HEK293 (cell line): ENCODE results near the gene SDHAF1.

ENCODE experiments used
- KLF10 ChIP-seq: fragments of 450-650 bp; IDR thresholded peaks from 2 replicates; pipeline ENCODE4 v1.5.1; 2018; ENCODE audit warnings: missing biosample characterization, mild to moderate bottlenecking, missing genetic modification characterization
- KLF8 ChIP-seq: fragments of 450-650 bp; formaldehyde crosslinking; IDR thresholded peaks from 2 replicates; pipeline ENCODE4 v1.5.1; 2016; ENCODE audit warnings: missing biosample characterization, missing genetic modification characterization
- PATZ1 ChIP-seq: fragments of 450-650 bp; formaldehyde crosslinking; IDR thresholded peaks from 2 replicates; pipeline ENCODE4 v1.5.1; 2016; ENCODE audit warnings: missing biosample characterization, missing genetic modification characterization
- ZNF623 ChIP-seq: fragments of 450-650 bp; formaldehyde crosslinking; IDR thresholded peaks from 2 replicates; pipeline ENCODE4 v1.5.1; 2016; ENCODE audit warnings: missing biosample characterization, missing genetic modification characterization
- ZXDB ChIP-seq: fragments of 450-650 bp; formaldehyde crosslinking; IDR thresholded peaks from 2 replicates; pipeline ENCODE4 v1.5.1; 2016; ENCODE audit warnings: missing biosample characterization, missing genetic modification characterization

DNA sequence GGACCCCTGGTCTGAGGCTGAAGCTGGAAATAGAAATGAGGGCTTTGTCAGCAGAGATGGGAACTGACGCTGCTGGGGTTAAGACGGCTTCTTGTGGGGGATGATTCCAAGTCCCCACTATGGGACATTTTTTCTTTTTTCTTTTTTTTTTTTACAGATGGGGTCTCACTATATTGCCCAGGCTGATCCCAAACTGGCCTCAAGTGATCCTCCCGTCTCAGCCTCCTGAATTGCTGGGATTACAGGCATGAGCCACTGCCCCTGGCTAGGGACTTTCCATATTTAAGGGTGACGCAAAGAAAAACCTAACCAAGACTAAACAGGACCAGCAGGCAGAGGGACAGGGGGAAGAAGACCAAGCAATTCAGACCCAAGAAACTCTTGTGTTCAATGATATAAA, 48.8 kb upstream of the SDHAF1 start:
- TF ChIP-seq ZNF623 (tag by site-specific recombination) = no peak
- no peak for TF ChIP-seq ZXDB (tag by site-specific recombination)
- TF ChIP-seq KLF10 (tag by site-specific recombination) = no peak
- TF ChIP-seq KLF8 (tag by site-specific recombination) = no peak
- no peak for TF ChIP-seq PATZ1 (tag by site-specific recombination)
